Measurements from ENCODE around the gene PHF24.
"Not testable (repeated sequence)": the region's sequence is repeated elsewhere in the genome, so short reads cannot be mapped to it uniquely, and the experiment has no call there.

GRCh38 chr9:35023443-35023842 is 65.4 kb downstream of the PHF24 start:
- not testable (repeated sequence) for TF ChIP-seq CTCF, POLR2A, POLR2AphosphoS5 (IDR thresholded peaks at IDR 0.05)
